Parathyroid adenoma (tissue), 2 donors: ENCODE measurements around the gene TMEM121.
"Not testable (repeated sequence)": the region's sequence is repeated elsewhere in the genome, so short reads cannot be mapped to it uniquely, and the experiment has no call there.

Experiments used
- H2AFZ ChIP-seq: fragments of 300-600 bp; sonication (generic); one replicate; pipeline ENCODE4 v1.7.0; 2017; ENCODE audit warnings: antibody characterized with exemption, mild to moderate bottlenecking
- H3K27ac ChIP-seq: fragments of 300-600 bp; sonication (generic); one replicate; pipeline ENCODE4 v1.7.0; 2017
- H3K27me3 ChIP-seq: fragments of 300-600 bp; sonication (generic); one replicate; pipeline ENCODE4 v1.7.0; 2017; ENCODE audit warnings: low read length; ENCODE audit not compliant: control insufficient read depth, insufficient read depth
- H3K36me3 ChIP-seq: fragments of 300-600 bp; sonication (generic); one replicate; pipeline ENCODE4 v1.7.0; 2017; ENCODE audit warnings: low read length; ENCODE audit not compliant: control insufficient read depth, insufficient read depth
- H3K4me1 ChIP-seq: fragments of 300-600 bp; sonication (generic); one replicate; pipeline ENCODE4 v1.7.0; 2017; ENCODE audit warnings: control low read depth
- H3K4me2 ChIP-seq: fragments of 300-600 bp; sonication (generic); one replicate; pipeline ENCODE4 v1.7.0; 2017; ENCODE audit warnings: low read length
- H3K4me3 ChIP-seq: fragments of 300-600 bp; sonication (generic); one replicate; pipeline ENCODE4 v1.7.0; 2017; ENCODE audit warnings: low read depth, low read length
- H3K79me2 ChIP-seq: fragments of 300-600 bp; sonication (generic); one replicate; pipeline ENCODE4 v1.7.0; 2017; ENCODE audit warnings: control low read depth
- H3K9ac ChIP-seq: fragments of 300-600 bp; sonication (generic); one replicate; pipeline ENCODE4 v1.7.0; 2017; ENCODE audit warnings: mild to moderate bottlenecking
- H3K9me3 ChIP-seq: fragments of 300-600 bp; sonication (generic); one replicate; pipeline ENCODE4 v1.7.0; 2017; ENCODE audit warnings: low read length; ENCODE audit not compliant: control insufficient read depth
- TF ChIP-seq, protein P1 (sequence below): fragments of 300-600 bp; sonication (generic); IDR thresholded peaks from one replicate; pipeline ENCODE4 v1.7.0; 2017; ENCODE audit warnings: antibody characterized with exemption, mild to moderate bottlenecking
- donor health status: primary hyperparathyroidism.

Gene TMEM121

DNA sequence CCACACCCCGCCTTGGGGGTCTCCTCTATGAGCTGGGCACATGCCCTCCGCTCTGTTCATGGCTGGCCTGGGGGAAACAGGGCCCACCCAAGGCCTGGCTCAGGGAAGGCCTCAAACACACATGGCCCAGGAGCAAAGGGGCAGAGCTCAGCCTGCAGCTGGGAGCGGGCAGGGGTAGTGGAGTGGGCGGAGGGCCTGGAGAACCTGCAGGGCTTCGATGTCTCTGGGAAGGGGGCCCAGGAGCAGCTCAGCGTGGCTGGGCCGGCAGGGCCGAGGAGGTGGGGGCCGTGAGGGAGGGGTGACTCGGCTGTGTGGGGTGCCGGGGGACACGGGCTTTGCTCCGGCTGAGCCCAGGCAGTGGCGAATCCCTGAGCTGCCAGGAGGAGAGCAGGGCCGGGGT, 47.5 kb downstream of the TMEM121 start:
- not testable (repeated sequence) for H3K27ac ChIP-seq, H3K27me3 ChIP-seq, H3K36me3 ChIP-seq, H3K4me1 ChIP-seq, H3K9ac ChIP-seq, H3K4me3 ChIP-seq, H3K4me2 ChIP-seq, H3K9me3 ChIP-seq, H3K79me2 ChIP-seq, H2AFZ ChIP-seq

DNA sequence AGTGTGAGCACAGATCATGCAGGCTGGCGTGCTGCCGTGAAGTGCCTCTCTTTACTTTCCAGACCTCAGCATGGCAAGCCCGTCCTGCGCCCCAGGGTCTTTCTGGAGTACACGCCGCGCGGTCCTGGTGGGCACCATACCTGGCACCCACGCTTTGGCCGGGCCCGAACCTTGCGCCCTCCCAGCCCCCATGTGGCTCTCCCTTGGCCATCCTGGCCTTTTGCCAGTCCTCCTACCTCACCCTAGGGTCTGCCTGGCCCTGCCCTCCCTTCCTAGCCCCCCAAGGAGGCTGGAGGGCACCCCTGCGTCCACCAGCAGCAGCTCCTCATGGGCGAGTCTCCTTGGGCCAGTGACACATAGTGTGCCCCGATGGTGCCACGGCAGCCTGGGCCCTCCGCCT, 48.0 kb downstream of the TMEM121 start:
- H3K27ac ChIP-seq, H3K9me3 ChIP-seq, H3K79me2 ChIP-seq, H3K36me3 ChIP-seq, H3K27me3 ChIP-seq, H3K9ac ChIP-seq, H3K4me3 ChIP-seq, H3K4me2 ChIP-seq, H2AFZ ChIP-seq, H3K4me1 ChIP-seq: not testable (repeated sequence)

DNA sequence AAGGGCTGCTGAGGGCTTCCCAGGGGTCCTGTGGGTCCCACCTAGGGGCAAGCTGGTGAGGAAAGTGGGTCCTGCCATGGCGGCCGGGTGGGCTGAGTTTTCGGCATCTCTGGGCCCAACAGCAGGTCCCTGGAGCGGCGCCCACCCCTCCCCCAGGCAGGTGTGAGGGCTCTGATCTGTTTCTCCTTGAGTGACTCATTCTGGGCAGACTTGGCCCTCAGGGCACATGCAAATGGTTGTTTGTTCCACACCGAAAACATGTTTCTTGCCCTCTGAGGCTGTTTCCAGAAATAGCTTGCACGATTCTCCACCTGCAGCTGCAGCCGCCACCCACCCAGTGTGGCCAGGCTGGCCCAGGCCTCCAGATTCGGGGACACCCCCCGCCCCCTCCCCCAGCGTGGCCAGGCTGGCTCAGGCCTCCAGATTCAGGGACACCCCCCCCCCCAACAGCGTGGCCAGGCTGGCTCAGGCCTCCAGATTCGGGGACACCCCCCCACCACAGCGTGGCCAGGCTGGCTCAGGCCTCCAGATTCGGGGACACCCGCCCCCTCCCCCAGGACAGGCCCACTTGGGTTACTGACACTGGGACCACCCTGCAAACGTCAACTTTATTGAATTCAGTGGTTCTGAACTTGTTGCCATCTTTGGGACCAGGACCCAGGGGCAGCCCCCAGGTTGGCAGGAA, 48.8 kb downstream of the TMEM121 start:
- not testable (repeated sequence) for H3K4me2 ChIP-seq, H2AFZ ChIP-seq, H3K9ac ChIP-seq, H3K9me3 ChIP-seq, H3K79me2 ChIP-seq, H3K4me3 ChIP-seq, H3K27me3 ChIP-seq, H3K27ac ChIP-seq, H3K36me3 ChIP-seq, H3K4me1 ChIP-seq

DNA sequence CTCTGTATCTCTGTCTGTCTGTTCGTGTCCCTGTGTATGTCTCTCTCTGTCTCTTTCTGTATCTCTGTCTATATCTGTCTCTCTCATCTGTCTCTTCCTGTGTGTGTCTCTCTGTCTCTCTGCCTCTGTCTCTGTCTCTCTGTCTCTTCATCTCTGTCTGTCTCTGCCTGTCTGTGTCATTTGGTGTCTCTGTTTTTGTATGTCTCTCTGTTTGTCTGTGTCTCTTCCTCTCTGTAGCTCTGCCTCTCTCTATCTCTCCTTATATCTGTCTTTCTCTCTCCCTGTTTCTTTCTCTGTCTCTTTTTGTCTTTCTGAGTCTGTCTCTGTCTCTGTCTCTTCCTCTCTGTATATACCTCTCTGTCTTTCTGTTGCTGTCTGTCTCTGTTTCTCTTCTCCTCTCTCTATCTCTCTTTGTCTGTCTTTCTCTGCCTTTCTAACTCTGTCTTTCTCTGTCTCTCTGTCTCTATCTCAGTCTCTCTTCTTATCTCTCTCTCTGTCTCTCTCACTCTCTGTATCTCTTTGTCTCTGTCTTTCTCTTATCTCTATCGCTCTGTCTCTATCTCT, 50.2 kb downstream of the TMEM121 start:
- Histone ChIP-seq H3K4me2 (no peak overlapping the region), H3K9ac (no peak overlapping the region), H2AFZ (no peak overlapping the region), H3K4me3 (no peak overlapping the region), H3K27ac (no peak overlapping the region), H3K4me1 (no peaks in the 10 kb centered on the region), H3K9me3 (no peaks in the 10 kb centered on the region), H3K36me3 (no peaks in the 10 kb centered on the region), H3K27me3 (no peaks in the 10 kb centered on the region), H3K79me2 (no peaks in the 10 kb centered on the region)
- TF ChIP-seq, protein P1, sequence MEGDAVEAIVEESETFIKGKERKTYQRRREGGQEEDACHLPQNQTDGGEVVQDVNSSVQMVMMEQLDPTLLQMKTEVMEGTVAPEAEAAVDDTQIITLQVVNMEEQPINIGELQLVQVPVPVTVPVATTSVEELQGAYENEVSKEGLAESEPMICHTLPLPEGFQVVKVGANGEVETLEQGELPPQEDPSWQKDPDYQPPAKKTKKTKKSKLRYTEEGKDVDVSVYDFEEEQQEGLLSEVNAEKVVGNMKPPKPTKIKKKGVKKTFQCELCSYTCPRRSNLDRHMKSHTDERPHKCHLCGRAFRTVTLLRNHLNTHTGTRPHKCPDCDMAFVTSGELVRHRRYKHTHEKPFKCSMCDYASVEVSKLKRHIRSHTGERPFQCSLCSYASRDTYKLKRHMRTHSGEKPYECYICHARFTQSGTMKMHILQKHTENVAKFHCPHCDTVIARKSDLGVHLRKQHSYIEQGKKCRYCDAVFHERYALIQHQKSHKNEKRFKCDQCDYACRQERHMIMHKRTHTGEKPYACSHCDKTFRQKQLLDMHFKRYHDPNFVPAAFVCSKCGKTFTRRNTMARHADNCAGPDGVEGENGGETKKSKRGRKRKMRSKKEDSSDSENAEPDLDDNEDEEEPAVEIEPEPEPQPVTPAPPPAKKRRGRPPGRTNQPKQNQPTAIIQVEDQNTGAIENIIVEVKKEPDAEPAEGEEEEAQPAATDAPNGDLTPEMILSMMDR, result no peak

DNA sequence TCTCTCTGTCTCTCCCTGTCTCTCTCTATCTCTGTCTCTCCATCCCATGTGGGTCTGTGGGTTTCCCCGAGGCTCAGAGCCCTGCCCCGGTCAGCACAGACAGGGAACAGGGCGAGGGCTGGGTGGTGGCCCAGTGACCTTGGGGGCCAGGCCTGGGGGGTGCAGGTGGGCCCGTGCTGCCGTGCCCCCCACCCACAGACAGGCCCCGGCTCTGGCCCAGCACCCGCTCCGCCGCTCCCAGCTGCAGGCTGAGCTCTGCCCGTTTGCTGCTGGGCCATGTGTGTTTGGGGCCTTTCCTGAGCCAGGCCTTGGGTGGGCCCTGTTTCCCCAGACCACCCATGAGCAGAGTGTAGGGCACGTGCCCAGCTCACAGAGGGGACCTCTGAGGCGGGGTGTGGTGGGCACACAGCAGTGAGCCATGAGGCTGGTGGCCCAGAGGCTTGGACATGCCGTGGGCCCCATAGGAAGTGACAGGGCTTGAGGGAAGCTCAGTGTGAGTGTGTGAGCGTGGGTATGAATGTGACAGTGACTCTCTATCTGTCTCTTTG, 51.0 kb downstream of the TMEM121 start:
- H3K9me3 ChIP-seq, result no peaks in the 10 kb centered on the region
- H3K27ac ChIP-seq, result no peak overlapping the region
- H3K79me2 ChIP-seq, result no peaks in the 10 kb centered on the region
- no peaks in the 10 kb centered on the region for H3K27me3 ChIP-seq
- H3K36me3 ChIP-seq, result no peaks in the 10 kb centered on the region
- H2AFZ ChIP-seq, result no peak overlapping the region
- no peaks in the 10 kb centered on the region for H3K4me1 ChIP-seq
- no peak overlapping the region for H3K4me2 ChIP-seq
- H3K9ac ChIP-seq, result no peak overlapping the region
- TF ChIP-seq, protein P1, result no peak
- no peak overlapping the region for H3K4me3 ChIP-seq

DNA sequence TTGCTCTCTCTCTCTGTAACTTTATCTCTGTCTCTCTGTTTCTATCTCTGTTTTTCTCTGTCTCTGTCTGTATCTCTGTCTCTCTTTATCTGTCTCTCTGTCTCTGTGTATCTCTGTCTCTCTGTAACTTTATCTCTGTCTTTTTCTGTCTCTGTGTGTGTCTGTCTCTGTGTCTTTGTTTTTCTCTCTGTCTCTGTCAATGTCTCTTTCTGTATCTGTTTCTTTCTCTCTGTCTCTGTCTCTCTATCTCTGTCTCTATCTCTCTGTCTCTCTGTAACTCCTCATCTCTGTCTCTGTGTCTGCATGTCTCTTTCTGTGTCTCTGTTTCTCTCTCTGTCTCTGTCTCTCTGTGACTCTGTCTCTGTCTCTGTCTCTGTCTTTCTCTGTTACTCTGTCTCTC, 51.7 kb downstream of the TMEM121 start:
- TF ChIP-seq, protein P1, result no peak
- Histone ChIP-seq H3K27ac (no peak overlapping the region), H2AFZ (no peak overlapping the region), H3K36me3 (no peaks in the 10 kb centered on the region), H3K79me2 (no peaks in the 10 kb centered on the region), H3K4me1 (no peaks in the 10 kb centered on the region), H3K4me3 (no peak overlapping the region), H3K4me2 (no peak overlapping the region), H3K27me3 (no peaks in the 10 kb centered on the region), H3K9me3 (no peaks in the 10 kb centered on the region), H3K9ac (no peak overlapping the region)

DNA sequence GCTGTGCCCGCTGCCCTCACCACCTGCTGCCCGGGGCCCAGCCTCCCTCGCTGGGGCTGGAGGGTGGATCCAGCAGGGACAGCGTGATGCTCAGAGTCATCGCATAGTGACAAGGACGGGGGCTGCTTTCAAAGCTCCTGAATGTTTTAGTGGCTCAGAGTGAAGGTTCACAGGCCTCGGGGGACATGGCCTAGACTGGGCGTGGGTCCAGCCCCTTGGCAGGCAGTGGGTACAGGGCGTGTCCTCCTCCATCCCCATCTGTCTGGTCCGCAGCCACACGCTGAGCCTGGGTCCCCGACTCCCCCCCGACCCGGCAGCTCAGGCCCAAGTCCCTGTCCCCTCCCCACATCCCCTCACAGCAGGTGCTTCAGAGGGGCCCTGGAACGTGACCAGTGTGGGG, 52.8 kb downstream of the TMEM121 start:
- not testable (repeated sequence) for H3K27me3 ChIP-seq, H3K4me2 ChIP-seq, H3K9ac ChIP-seq, H3K79me2 ChIP-seq, H3K4me3 ChIP-seq, H3K9me3 ChIP-seq, H2AFZ ChIP-seq, H3K36me3 ChIP-seq, H3K27ac ChIP-seq, H3K4me1 ChIP-seq
